OCI-LY7 (cell line): ENCODE measurements around the gene SLMAP. TPM values are rescaled to one million over a fixed set of nuclear protein-coding genes. Genes with fewer than 3 reads are reported as not detected.

Experiments
- BruUV-seq: library from RNA; stranded (reverse); fragments of 400-500 nt; replicated peaks from 2 replicates; lab custom pipeline; 2021; lab: Mats Ljungman, UMichigan
- CTCF ChIA-PET: fragments of 300-600 bp; sonication (Branson Sonifier 250); formaldehyde crosslinking; loops from one replicate; lab custom pipeline; 2022; ENCODE audit warnings: antibody characterized with exemption; ENCODE audit not compliant: unreplicated experiment; lab: Charles Lee
- POLR2A ChIA-PET: fragments of 300-600 bp; sonication (Branson Sonifier 250); formaldehyde crosslinking; loops from one replicate; lab custom pipeline; 2022; ENCODE audit warnings: antibody characterized with exemption; lab: Charles Lee
- DNase-seq: peaks from one replicate; pipeline ENCODE4 v3.0.0-alpha.2; 2015; ENCODE audit warnings: low spot score
- H2AFZ ChIP-seq: fragments of 200-600 bp; sonication (generic), shearing (Covaris generic); 2 replicates; pipeline ENCODE4 v1.6.1; 2014; ENCODE audit warnings: mild to moderate bottlenecking, antibody characterized with exemption, low read length, moderate library complexity
- H3K27ac ChIP-seq: fragments of 200-600 bp; sonication (generic); 2 replicates; pipeline ENCODE4 v1.5.1; 2014; ENCODE audit warnings: mixed run types, low read depth, mild to moderate bottlenecking, moderate library complexity, low read length, inconsistent platforms; ENCODE audit not compliant: poor library complexity, severe bottlenecking
- H3K36me3 ChIP-seq: fragments of 200-600 bp; sonication (generic); 2 replicates; pipeline ENCODE4 v1.6.1; 2014; ENCODE audit warnings: mild to moderate bottlenecking, antibody characterized with exemption, low read length, moderate library complexity, mixed read lengths; ENCODE audit not compliant: insufficient read depth
- H3K4me1 ChIP-seq: fragments of 200-600 bp; sonication (generic); 2 replicates; pipeline ENCODE4 v1.5.1; 2014; ENCODE audit warnings: mild to moderate bottlenecking, low read length; ENCODE audit not compliant: insufficient read depth, poor library complexity, severe bottlenecking
- H3K4me2 ChIP-seq: fragments of 200-600 bp; sonication (generic); 2 replicates; pipeline ENCODE4 v1.6.1; 2014; ENCODE audit warnings: mild to moderate bottlenecking, low read length
- H3K4me3 ChIP-seq: fragments of 200-600 bp; sonication (generic); 2 replicates; pipeline ENCODE4 v1.5.1; 2014; ENCODE audit warnings: mild to moderate bottlenecking, low read depth, low read length; ENCODE audit not compliant: poor library complexity, severe bottlenecking
- H3K79me2 ChIP-seq: fragments of 200-600 bp; sonication (generic); 2 replicates; pipeline ENCODE4 v1.6.1; 2016; ENCODE audit warnings: low read depth, mild to moderate bottlenecking, low read length, moderate library complexity, mixed read lengths; ENCODE audit not compliant: insufficient read depth
- H3K9me2 ChIP-seq: fragments of 200-600 bp; sonication (generic); 2 replicates; pipeline ENCODE4 v1.6.1; 2016; ENCODE audit warnings: mild to moderate bottlenecking, low read length, mixed read lengths; ENCODE audit not compliant: insufficient read depth
- H3K9me3 ChIP-seq: fragments of 200-600 bp; sonication (generic); 2 replicates; pipeline ENCODE4 v1.6.1; 2014; ENCODE audit warnings: mild to moderate bottlenecking, mixed run types, low read length, mixed read lengths
- H4K20me1 ChIP-seq: fragments of 200-600 bp; sonication (generic); 2 replicates; pipeline ENCODE4 v1.6.1; 2014; ENCODE audit warnings: mild to moderate bottlenecking, antibody characterized with exemption, low read length, moderate library complexity, mixed read lengths; ENCODE audit not compliant: insufficient read depth
- CTCF ChIP-seq: fragments of 200-600 bp; sonication (generic); conservative IDR thresholded peaks from 2 replicates; pipeline ENCODE4 v1.5.1; 2014; ENCODE audit warnings: mild to moderate bottlenecking, antibody characterized with exemption, low read length, moderate library complexity, mixed read lengths
- EZH2phosphoT487 ChIP-seq: fragments of 200-600 bp; sonication (generic); IDR thresholded peaks from 2 replicates; pipeline ENCODE4 v1.6.1; 2018; ENCODE audit warnings: low read depth, borderline replicate concordance, mild to moderate bottlenecking, mixed run types, antibody characterized with exemption, low read length, moderate library complexity, mixed read lengths
- intact Hi-C: fragments of 100-400 bp; cut with micrococcal nuclease; formaldehyde crosslinking; loops from one replicate; pipeline ENCODE4 v1.10.0; 2022; ENCODE audit not compliant: unreplicated experiment
- total RNA-seq, 2 experiments: library from RNA; depleted of rRNA in 1 of 2; stranded (reverse); fragments of >200 nt in 1 of 2; shearing (Covaris generic) in 1 of 2; gene quantifications; 2 replicates each; pipeline ENCODE4 v1.2.3, GENCODE V29; 2014 to 2022

Gene SLMAP
- total RNA-seq, 2 experiments from 2014 or later, result 41.6 to 68.4 TPM

GRCh38 chr3:57928511-57928910 is 172.4 kb downstream of the SLMAP start:
- H3K79me2 ChIP-seq, result no peaks in the 10 kb centered on the region
- no peak for TF ChIP-seq EZH2phosphoT487
- no peak for TF ChIP-seq CTCF
- intact Hi-C loops, result no loop called here
- no peak overlapping the region for H3K27ac ChIP-seq
- ChIA-PET CTCF (no interaction called here), POLR2A (interaction anchor here (1.0 kb wide), 1 partner anchor 16 kb away, joined by 5 read pairs; no protein-coding TSS in a partner anchor)
- H3K4me1 ChIP-seq, result no peaks in the 10 kb centered on the region
- no peaks in the 10 kb centered on the region for H3K9me3 ChIP-seq
- no peak overlapping the region for H3K4me2 ChIP-seq
- BruUV-seq, result no TSS peak
- no peaks in the 10 kb centered on the region for H3K9me2 ChIP-seq
- no peak overlapping the region for H2AFZ ChIP-seq
- DNase-seq, result no peak
- peaks cover 31% of the 10 kb centered on the region for H3K36me3 ChIP-seq
- no peak overlapping the region for H3K4me3 ChIP-seq
- H4K20me1 ChIP-seq, result no peaks in the 10 kb centered on the region

DNA sequence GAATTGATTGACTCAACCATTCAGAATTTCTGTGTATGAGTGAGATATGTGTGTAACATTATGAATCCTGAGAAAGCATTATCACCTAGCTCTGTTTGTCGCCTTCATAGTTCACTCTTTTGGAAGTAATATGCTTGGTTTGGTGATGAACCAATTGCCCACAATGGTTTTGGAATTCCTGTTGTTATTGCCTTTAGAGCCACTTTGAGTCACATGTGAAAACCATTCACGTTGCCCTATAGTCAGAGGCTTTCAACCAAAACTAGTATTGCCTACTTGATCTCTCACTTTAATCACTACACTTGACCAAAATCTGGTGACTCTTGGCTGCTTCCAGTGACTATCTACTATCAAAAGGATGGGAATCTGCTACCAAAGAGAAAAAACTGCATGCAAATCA is 173.9 kb downstream of the SLMAP start:
- no peak for TF ChIP-seq EZH2phosphoT487
- no peak for TF ChIP-seq CTCF
- Histone ChIP-seq H3K4me2 (no peak overlapping the region), H3K36me3 (peaks cover 28% of the 10 kb centered on the region), H3K27ac (no peak overlapping the region), H3K4me3 (no peak overlapping the region), H3K9me2 (no peaks in the 10 kb centered on the region), H3K4me1 (no peaks in the 10 kb centered on the region), H2AFZ (no peak overlapping the region), H3K9me3 (no peaks in the 10 kb centered on the region), H4K20me1 (no peaks in the 10 kb centered on the region), H3K79me2 (no peaks in the 10 kb centered on the region)
- POLR2A ChIA-PET, result no interaction called here
- intact Hi-C loops, result no loop called here
- no TSS peak for BruUV-seq
- no peak for DNase-seq
- CTCF ChIA-PET, result no interaction called here

- Histone ChIP-seq H3K27ac (no peak overlapping the region), H3K4me2 (no peak overlapping the region), H4K20me1 (no peaks in the 10 kb centered on the region), H2AFZ (no peak overlapping the region), H3K9me2 (no peaks in the 10 kb centered on the region), H3K4me3 (no peak overlapping the region), H3K79me2 (no peaks in the 10 kb centered on the region), H3K4me1 (no peaks in the 10 kb centered on the region), H3K9me3 (no peaks in the 10 kb centered on the region), H3K36me3 (peaks cover 15% of the 10 kb centered on the region; the same call in 1 of the 2 replicates)
- TF ChIP-seq EZH2phosphoT487 (no peak), CTCF (no peak)
- intact Hi-C loops, result no loop called here
- no TSS peak for BruUV-seq
- CTCF ChIA-PET, result no interaction called here
- POLR2A ChIA-PET, result no interaction called here
- DNase-seq, result no peak
Observed at GRCh38 chr3:57933602-57934001, 177.5 kb downstream of the SLMAP start.
